Measurements from ENCODE around the gene AIRE.

AIRE gene

GRCh38 chr21:44305691-44306090 lies 20.0 kb downstream of the AIRE start:
- DNase-seq (ENCODE audit: low read depth) = no peak

- no peak for DNase-seq (ENCODE audit: low read depth)
These were observed 21.4 kb downstream of the AIRE start for GRCh38 chr21:44306936-44307704.

GRCh38 chr21:44310628-44311507 lies 25.2 kb downstream of the AIRE start:
- no peak for DNase-seq (ENCODE audit: low read depth)

- no peak for DNase-seq (ENCODE audit: low read depth)
These were observed 26.4 kb downstream of the AIRE start for GRCh38 chr21:44312089-44312488.

GRCh38 chr21:44312716-44313115 lies 27.0 kb downstream of the AIRE start:
- no peak for DNase-seq (ENCODE audit: low read depth)

- no peak for DNase-seq (ENCODE audit: low read depth)
These were observed 27.8 kb downstream of the AIRE start for GRCh38 chr21:44313451-44313850.

GRCh38 chr21:44314128-44314527 lies 28.5 kb downstream of the AIRE start:
- no peak for DNase-seq (ENCODE audit: low read depth)

GRCh38 chr21:44314561-44314960 lies 28.9 kb downstream of the AIRE start:
- DNase-seq (ENCODE audit: low read depth) = no peak

- DNase-seq (ENCODE audit: low read depth) = no peak
These were observed 30.1 kb downstream of the AIRE start for GRCh38 chr21:44315691-44316203.

GRCh38 chr21:44316277-44316900 lies 30.7 kb downstream of the AIRE start:
- no peak for DNase-seq (ENCODE audit: low read depth)

- DNase-seq (ENCODE audit: low read depth) = no peak
These were observed 31.6 kb downstream of the AIRE start for GRCh38 chr21:44317241-44317782.

GRCh38 chr21:44317871-44318270 lies 32.2 kb downstream of the AIRE start:
- no peak for DNase-seq (ENCODE audit: low read depth)

- no peak for DNase-seq (ENCODE audit: low read depth)
These were observed 33.0 kb downstream of the AIRE start for GRCh38 chr21:44318489-44319285.

GRCh38 chr21:44319407-44320065 lies 33.9 kb downstream of the AIRE start:
- DNase-seq (ENCODE audit: low read depth) = no peak

GRCh38 chr21:44320847-44321246 lies 35.2 kb downstream of the AIRE start:
- no peak for DNase-seq (ENCODE audit: low read depth)

GRCh38 chr21:44321846-44322450 lies 36.3 kb downstream of the AIRE start:
- DNase-seq (ENCODE audit: low read depth) = no peak

GRCh38 chr21:44322621-44323325 lies 37.1 kb downstream of the AIRE start:
- no peak for DNase-seq (ENCODE audit: low read depth)

- no peak for DNase-seq (ENCODE audit: low read depth)
These were observed 37.9 kb downstream of the AIRE start for GRCh38 chr21:44323591-44323990.

- no peak for DNase-seq (ENCODE audit: low read depth)
These were observed 38.6 kb downstream of the AIRE start for GRCh38 chr21:44324106-44324853.

Data from activated gamma-delta T cell treated with anti-CD3 and anti-CD28 coated beads, Interleukin-2, amount 50 U/mL, for 16 hours (primary cell).